NOMO-1 treated with DMSO at 0.1 percent for 48 hours (cell line): Measurements from ENCODE around the gene ABHD2.
"Not testable (repeated sequence)": the region's sequence is repeated elsewhere in the genome, so short reads cannot be mapped to it uniquely, and the experiment has no call there.

Experiments used
- DNase-seq: peaks from one replicate; lab custom pipeline; 2025; ENCODE audit not compliant: unreplicated experiment; lab: John Stamatoyannopoulos, UW

ABHD2 gene, protein sequence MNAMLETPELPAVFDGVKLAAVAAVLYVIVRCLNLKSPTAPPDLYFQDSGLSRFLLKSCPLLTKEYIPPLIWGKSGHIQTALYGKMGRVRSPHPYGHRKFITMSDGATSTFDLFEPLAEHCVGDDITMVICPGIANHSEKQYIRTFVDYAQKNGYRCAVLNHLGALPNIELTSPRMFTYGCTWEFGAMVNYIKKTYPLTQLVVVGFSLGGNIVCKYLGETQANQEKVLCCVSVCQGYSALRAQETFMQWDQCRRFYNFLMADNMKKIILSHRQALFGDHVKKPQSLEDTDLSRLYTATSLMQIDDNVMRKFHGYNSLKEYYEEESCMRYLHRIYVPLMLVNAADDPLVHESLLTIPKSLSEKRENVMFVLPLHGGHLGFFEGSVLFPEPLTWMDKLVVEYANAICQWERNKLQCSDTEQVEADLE

DNA sequence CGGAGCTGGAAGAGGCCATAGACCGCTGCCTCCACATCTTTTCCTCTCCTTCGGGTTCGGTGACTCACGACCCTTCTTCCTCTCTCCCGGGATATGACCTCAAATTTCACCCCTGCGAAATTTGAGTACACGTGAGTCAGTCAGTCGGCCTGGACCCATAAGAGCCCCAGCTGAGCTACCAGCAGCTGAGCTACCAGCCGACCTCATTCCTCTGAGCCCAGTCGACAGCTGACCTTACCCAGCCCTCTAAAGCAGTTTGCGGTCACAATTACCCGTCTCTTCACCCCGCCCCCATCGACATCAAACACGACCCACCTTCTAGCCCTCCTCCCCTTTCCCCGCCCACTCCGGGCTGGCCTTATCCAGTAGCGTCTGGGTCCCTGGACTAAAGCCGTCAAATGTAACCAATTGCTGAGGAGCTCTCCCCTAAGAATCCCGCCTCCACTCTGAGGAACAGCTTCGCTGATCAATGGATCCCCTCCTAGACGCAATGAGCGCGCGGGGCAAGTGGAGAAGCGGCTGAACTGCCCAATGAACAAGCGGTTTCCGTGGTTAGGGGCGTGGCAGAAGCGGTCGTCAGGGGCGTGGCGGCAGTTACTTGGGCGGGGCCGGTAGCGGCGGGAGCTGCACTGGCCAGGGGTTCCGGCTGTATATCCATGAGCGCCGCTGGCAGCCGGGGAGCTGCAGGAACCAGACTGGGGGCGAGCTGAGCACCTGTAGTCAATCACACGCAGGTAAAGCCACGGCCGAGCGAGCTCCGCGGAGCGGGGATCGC is at the start of gene ABHD2:
Gene ABHD2 (plus strand): TSS at position 627 of the 775 bp plus-strand sequence. CDS start 27,872 bp downstream, outside the sequence.
- DNase-seq, result peak; percentile 100

DNA sequence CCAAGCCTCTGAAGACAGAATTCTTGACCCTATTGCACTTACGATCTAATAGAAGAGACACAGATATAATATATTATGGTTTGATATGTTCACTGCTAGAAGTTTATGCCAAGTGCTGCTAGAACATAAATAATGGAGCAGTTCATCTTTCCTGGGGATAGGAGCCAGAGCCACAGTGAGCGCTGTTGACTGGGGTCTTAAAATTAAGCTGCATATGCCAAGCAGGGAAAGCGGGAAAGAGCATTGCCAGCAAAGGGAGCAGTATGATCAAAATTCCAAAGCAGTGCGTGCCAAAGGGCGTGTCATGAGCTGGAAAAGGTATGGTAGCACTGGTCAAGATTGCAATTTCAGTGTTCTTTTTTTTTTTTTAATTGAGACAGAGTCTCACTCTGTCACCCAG is 49.1 kb upstream of the ABHD2 start:
- DNase-seq, result no peak

DNA sequence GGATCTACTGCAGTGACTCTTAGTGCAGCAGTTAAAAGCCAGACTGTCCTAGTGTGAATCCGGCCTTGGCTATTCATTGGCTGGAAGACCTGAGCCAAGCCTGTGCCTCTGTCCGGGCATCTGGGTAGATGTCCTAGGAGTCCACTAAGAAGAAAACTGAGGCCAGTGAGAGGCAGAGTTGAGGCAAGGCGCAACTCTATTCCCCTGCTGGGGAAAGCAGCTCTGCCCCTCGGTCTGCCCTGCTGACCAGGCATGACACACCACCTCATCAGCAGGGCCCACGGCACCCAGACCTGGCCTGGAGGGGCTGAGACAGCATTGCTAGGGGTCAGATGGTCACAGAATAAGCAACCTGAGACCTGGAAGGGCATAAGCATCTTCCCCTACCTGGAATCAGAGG is 46.7 kb upstream of the ABHD2 start:
- DNase-seq, result no peak

DNA sequence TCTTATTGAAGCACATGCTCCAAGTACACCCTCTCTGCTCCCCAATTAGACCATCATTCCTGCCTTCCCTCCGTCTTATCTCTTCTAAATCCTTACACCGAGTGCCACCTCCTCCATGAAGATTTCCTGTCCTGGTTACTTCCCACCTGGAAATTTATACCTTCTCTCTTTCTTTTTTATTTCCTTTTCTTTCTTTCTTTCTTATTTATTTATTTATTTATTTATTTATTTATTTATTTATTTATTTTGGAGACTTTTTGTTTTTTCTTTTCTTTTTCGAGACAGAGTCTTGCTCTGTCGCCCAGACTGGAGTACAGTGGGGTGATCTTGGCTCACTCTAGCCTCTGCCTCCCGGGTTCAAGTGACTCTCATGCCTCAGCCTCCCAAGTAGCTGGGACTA is 45.9 kb upstream of the ABHD2 start:
- DNase-seq, result no peak

DNA sequence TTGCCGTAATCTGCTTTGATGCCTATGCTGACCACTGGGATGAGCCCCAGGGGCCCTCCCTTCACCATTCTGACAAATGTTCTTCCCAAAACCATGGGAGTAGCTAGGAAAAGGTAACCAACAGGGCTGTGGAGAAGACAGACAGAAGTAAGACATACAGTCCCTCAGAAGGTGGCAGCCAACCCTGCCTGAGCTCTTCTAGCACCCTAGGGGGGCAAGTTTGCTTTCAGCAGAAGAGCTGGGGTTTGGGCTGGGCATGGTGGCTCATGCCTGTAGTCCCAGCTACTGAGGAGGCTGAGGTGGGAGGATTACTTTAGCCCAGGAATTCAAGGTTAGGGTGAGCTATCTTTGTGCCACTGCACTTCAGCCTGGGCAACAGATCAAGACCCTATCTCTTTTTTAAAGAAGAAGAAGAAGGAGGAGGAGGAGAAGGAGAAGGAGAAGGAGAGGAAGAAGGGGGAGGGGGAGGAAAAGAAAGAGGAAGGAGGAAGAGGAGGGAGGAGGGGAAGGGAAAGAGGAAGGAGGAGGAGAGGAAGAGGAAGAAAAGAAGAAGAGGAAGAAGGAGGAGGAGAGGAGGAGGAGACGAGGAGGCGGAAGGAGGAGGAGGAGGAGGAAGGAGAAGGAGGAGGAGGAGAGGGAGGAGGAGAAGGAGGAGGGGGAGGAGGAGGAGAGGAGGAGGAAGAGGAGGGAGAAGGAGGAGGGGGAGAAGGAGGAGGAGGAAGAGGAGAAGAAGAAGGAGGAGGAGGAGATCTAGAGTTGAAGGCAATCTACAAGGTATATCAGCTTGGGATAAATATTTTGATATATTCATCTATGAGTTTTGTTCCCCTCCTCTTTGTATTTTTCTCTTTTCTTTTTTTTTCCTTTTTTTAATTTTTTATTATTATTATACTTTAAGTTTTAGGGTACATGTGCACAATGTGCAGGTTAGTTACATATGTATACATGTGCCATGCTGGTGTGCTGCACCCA is 44.9 kb upstream of the ABHD2 start:
- no peak for DNase-seq

DNA sequence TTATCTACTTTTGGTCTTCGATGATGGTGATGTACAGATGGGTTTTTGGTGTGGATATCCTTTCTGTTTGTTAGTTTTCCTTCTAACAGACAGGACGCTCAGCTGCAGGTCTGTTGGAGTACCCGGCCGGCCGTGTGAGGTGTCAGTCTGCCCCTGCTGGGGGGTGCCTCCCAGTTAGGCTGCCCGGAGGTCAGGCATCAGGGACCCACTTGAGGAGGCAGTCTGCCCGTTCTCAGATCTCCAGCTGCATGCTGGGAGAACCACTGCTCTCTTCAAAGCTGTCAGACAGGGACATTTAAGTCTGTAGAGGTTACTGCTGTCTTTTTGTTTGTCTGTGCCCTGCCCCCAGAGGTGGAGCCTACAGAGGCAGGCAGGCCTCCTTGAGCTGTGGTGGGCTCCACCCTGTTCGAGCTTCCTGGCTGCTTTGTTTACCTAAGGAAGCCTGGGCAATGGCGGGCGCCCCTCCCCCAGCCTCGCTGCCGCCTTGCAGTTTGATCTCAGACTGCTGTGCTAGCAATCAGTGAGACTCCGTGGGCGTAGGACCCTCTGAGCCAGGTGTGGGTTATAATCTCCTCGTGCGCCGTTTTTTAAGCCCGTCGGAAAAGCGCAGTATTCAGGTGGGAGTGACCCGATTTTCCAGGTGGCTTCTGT is 39.1 kb upstream of the ABHD2 start:
- DNase-seq, result not testable (repeated sequence)

DNA sequence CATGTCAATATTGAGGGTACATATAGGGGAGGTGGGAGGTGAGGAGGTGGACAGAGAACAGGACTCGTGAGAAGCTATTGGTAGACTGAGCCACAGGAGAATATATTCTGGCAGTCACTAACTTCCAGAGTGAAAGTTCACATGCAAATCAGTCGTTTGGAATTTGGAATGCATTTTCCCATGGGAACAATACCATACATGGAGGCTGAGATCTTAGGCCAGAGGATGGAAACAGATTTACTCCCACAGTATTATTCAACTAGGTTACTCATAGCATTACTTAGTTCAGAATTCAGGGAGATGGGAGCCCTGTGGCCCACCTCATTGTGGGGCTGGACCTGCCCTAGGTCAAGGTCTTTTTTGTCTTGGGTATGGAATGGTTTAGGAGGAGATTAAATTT is 36.4 kb upstream of the ABHD2 start:
- DNase-seq, result no peak

DNA sequence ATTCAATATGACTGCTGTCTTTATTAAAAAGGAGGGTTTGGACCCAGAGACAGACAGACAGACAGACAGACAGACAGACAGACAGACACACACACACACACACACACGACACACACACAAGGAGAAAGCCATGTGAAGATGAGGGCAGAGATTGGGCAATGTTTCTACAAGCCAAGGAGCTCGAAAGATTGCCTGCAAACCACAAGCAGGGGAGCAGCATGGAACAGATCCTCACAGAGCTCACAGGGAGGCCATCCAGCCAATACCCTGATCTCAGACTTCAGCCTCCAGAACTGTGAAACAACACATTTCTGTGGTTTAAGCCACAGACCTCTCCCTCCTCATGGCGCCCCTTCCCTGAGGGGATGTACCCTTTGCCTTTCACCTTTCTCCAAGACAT is 35.8 kb upstream of the ABHD2 start:
- peak; percentile 49 for DNase-seq

DNA sequence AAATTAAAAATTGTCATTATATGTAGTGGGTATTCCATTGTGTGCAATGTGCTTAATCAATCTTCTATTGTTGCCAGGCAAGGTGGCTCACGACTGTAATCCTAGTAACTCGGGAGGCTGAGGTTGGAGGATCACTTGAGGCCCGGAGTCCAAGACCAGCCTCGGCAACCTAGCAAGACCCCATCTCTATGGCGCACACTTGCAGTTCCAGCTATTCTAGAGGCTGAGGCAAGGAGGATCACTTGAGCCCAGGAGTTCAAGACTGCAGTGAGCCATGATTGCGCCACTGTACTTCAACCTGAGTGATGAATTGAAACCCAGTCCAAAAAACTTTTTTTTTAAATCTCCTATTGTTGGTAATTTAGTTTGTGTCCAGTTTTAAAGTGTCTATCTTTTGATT is 33.4 kb upstream of the ABHD2 start:
- DNase-seq, result no peak

DNA sequence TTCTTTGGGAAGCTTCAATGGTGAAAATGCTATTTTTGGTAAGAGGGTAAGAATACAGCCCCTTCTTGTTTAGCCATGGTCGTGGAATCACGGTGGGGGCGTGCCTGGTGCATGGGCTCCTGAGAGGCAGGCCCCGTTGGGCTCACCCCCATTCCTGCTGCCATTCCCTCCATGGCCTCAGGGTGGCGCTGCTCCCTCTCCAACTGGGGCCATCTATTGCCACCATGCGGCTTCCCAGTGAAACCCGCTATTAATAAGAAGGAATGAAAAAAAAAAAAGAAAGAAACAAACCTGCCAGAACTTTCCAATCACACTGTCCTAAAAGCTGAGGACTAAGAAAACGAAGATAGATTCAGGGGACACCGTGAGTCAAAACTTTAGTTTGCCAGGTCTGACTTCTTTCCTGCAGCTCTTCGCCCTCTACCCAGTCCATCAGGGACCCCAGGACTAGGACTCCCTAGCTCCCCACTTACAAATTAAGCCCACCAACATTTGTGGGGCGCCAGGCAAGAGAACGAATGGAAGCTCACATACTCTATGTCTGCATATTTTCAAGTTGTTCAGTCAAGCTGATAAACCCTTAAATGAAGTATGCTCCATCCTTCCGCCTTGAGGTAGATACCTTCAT is 30.6 kb upstream of the ABHD2 start:
- peak; percentile 47 for DNase-seq

DNA sequence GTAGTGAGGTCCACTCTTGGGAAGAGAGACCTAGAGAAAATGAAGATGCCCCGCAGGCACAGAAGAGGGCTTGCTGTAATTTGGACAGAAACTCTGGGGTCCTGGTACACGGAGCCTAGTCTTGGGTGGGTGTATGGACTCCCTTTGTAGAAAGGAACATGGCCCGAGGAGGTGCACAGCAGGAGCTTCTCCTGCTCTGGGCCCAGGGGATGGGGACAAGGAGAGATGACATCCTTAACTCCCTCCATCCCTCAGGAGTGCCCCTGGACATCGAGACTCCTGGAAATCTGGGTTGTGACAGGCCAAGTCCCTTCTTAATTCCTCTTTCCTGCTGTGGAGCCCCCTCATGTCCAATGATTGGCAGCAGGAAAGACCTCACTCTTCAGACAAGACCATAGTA is 29.9 kb upstream of the ABHD2 start:
- no peak for DNase-seq

DNA sequence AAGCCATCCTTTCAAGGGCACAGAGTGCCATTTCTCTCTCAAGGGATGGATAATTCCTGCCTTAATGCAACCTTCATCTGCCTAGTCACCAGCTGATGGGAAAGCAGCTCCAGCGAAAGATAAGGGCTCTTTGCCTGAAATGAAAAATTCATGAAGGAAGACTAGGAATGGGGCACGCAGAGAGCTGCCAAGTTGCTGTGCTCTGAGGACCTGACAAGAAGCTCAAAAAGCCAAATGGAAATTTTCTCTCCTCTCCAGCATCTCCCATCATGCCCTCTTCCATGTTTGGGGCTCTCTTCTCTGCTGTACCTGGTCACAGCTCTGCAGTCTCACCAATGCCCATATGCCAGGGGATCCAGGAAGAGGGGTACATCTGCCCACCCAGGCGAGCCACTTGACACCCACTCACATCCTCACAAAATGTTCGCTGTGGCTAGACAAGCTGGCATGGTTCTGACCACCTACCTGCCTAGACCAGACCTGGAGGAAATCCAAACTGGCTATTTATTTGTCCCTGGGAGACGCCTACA is 29.3 kb upstream of the ABHD2 start:
- no peak for DNase-seq

DNA sequence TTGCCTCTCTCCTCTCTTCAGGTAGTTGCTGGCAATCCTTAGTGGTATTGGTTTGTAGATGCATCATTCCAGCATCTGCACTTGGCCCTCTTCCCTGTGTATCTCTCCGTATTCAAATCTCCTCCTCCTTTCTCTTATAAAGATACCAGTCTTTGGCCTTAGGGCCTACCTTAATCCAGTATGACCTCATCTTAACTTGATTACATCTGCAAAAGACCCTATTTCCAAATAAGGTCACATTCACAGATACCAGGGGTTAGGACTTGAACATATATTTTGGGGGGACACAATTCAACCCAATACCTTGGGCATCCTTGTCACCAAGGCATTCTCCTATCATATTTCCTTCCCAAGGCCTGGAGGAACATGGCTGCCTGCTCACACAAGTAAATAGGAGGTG is 22.0 kb upstream of the ABHD2 start:
- no peak for DNase-seq

DNA sequence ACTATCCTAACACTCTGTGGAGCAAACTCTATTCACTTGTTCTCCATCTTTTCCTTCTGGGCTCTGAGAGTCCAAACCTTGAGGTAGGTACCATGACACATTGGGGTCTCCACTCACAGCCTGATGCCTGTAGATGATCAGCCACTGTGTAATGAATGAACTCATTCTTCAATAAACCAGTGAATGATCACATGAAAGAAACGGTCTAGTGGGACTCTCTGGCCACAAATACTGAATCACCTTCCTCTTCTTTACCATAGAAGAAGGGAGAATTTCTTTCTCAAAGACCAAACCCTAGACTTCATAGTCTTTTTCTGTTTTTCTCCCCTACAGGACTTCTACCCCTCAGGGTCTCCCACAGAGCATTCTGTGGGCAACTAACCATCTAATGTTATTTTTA is 20.5 kb upstream of the ABHD2 start:
- DNase-seq, result peak; percentile 60

DNA sequence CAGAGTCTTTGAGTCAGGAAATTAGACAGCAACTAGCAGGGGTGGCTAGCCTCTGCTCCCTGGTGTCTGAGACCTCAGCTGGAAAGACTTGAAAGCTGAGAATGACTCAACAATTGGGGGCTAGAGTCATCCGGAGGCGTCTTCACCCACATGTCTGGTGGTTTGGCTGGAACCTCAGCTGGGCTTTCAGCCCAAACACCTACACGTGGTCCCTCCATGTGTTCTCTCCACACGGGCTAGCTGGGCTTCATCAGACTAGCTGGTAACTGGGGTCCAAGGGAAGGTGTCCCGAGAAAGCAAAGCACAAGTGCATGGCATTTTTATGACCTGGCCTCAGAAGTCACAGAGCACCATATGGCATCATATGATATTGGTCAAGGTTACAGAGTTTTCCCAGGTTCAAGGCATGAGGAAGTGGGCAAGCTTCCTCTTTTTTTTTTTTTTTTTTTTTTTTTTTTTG is 19.9 kb upstream of the ABHD2 start:
- peak; percentile 81 for DNase-seq

DNA sequence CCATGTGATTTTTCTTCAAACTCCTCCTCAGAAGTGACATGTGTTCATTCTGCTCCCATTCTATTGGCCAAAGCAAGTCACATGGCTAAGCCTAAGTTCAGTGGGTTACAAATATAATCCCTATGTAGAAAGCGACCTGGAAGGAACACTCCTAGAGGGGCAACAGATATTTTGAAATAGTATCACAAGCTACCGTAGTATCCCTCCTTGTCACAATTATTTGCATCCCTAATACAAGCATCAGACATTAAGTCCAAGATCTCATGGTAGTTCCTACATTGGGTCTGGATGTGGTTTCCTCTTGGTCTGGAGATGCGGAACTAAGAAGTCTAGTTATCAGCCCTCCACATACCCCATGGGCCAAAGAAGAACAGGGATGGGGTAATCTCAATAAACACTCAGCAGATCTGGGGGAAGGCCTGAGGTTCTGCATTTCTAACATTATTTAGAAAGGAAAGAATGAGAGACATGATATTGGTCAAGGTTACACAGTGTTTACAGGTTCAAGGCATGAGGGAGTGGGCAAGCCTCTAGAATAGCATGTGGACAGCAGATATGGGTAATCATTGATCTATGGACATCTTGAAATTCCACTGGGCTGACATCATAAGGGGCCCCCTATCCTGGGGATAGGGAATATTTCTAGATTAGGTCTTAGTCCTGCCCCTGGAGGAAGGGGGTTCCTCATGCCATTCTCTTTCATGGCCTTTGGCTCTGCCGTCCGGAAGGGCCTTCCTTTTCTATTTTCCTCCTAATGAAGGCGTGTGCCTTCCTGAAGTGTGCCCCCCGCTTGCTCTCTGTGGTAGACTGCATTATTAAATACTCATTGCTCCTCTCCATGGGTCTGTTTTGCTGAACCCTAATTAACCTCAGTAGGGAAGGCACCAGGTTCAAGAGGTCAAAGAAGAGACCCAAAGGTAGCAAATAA is 17.8 kb upstream of the ABHD2 start:
- DNase-seq, result peak; percentile 93

DNA sequence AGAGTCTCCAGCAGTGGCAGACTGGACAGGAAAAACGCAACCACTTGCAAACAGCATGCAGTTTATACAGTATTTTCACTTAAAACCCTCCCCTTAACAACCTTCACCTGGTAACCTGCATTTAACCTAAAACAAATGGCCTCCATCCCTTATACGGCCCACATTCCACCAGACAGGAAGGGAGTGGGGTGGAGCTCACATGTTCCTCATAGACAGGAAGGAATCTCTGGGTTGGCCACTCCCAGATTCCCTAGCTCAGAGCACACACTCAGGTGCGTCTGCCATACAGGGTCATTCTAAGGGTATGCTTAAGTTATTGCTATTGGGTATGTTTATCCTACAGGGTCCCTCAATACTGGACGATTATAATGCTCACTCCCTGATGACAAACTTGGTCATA is 16.8 kb upstream of the ABHD2 start:
- no peak for DNase-seq

DNA sequence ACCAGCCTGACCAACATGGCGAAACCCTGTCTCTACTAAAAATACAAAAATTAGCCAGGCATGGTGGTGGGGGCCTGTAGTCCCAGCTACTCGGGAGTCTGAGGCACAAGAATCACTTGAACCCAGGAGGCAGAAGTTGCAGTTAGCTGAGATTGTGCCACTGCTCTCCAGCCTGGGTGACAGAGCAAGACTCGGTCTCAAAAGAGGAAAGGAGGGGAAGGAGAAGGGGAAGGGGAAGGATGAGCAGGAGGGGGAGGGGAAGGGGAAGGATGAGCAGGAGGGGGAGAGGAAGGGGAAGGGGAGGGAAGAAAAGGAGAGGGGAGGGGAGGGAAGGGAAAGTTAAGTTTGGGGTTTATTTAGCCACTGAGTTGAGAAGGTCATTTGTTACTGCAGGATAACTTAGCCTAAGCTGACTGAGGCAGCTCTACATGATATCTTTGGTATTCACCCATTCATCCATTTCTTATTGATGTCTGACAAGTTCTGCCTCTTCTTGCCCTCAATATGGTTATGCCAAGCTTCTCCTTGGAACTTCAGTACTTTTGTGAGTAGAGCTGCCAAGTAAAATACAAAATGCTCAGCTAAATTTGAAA is 15.9 kb upstream of the ABHD2 start:
- no peak for DNase-seq
